Bone marrow (tissue), 2 donors: ENCODE data around the gene RUNX3.

ENCODE experiments used
- DNase-seq, 2 donors: peaks; one replicate each; lab custom pipeline; 2025; lab: John Stamatoyannopoulos, UW

RUNX3 gene

DNA sequence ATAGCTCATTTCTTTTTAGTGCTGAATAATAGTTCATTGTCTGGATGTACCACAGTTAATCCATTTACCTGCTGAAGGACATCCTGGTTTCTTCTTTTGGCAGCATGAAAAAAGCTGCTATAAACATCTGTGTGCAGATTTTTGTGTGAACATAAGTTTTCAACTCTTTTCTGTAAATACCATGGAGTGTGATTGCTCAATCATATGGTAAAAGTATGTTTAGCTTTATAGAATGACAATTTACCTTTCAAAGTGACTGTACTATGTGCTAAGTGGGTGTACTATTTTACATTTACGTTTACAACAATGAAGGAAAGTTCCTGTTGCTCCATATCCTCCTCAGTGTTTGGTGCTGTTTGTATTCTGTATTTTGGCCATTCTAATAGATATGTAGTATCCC is 49.0 kb downstream of the RUNX3 start:
- DNase-seq: no peak

DNA sequence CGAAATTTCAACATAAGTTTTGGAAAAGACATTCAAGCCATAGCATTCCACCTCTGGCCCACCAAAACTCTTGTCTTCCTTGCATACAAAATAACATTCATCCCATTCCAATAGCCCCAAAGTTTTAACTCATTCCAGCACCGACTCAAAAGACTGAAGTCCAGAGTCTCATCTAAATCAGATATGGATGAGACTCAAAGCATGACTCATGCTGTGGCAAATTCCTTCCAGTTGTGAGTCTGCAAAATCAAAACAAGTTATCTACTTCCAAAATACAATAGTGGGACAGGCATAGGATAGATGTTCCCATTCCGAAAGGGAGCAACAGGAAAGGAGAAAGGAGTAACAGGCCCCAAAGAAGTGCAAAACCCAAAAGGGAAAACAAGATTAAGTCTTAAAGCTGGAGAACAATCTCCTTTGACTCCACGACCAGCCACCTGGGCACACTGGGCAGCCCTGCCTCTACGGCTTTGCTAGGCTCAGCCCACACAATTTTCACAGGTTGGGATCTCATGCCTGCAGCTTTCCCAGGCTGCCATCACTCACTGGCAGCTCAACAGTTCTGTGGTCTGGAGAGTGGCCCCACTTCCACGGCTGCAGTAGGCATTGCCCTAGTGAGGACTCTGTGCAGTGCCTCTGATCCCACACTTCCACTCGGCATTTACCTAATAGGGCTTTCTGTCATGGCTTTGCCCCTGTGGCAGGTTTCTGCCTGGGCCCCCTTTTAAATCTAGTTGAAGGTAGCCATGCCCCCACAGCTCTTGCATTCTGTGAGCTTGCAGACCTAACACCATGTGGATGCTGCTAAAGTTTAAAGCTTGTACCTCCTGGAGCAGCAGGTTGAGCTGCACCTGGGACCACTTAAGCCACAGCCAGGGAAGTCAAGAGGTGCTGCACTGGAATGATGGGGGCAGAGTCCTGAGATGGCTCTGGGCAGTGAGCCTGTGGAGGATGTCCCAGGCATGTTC is 51.0 kb downstream of the RUNX3 start:
- no peak for DNase-seq

DNA sequence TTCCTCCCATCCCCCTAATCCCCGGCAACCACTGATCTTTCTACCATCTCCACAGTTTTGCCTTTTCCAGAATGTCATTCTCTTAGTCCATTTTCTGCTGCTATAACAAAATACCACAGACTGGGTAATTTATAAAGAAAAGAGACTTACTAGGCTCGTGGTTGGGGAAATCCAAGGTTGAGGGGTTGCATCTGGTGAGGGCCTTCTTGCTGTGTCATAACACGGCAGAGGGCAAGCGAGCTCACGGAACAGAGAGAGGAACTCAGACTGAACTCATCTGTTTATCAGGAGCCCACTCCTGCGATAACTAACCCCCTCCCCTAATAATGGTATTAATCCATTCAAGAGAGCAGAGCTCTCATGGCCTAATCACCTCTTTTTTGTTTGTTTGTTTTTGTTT is 52.0 kb downstream of the RUNX3 start:
- no peak for DNase-seq

DNA sequence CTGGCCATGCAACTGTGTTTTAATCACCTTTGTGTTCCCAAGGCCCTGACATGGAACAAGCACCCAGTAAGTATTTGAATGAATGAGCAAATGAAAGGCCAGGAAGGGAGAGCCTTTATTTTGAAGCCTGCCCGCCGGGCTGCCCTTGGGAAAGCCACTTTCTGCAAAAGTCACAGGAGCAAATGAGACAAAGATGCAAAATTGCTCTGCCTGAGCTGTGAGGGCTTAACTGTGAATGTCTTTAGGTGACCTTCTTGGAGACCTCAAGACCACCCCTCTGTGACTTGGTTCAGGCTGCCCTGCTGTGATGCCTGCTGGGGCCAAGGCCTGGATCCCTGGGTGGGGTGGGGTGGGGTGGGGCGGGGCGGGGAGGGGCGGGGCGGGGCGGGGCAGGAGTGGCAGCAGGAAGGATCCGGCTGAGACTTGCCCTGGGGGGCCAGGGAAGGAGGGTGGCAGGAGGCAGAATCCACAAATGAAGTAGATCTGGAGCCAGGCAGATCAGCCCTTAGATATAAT is 54.0 kb downstream of the RUNX3 start:
- DNase-seq: no peak

DNA sequence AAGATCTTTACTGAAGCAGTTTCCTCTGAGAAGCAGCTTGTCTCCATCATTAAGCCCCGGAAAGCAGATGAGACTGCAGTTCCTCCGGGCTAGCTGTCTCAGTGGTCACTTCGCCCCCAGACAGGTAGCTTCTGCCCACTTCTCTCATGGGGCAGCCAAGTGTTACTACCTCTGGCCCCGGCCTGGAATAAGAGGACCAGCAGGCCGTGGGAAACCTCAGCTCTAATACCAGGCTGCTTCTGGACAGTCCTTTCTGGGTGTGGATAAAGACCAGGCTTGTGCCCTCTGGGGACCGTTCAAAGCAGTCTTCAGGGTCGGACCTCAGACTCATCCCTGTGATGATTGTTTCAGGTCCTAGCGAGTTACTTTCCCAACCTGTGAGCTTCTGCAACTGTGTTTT is 54.8 kb downstream of the RUNX3 start:
- no peak for DNase-seq

DNA sequence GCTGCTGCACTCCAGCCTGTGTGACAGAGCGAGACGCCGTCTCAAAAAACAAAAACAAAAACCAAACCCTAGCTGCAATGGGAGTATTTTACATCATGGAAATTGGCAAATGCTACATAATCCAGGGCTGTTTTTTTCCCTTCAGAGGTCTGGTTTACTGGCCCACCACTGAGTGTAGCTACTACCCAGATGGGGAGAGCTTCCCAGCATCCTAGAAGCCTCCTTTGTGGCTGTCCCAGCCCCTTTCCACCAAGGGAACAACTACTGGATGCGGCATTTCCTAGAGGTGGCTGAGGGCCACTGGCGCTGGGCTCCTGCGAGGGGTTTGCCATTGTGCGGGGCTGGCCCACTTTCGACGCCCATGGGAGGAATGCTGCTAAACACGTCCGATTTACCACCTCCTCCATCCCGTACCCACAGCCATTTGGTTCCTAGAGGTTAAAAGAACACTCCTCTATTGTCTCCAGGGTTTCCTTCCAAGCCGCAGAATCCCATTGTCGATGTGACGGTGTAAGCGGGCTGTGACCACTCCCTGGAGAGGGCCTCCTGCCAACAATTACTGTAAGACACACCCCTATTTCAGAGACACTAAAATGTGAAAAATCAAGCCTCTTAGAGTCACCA is 55.4 kb downstream of the RUNX3 start:
- no peak for DNase-seq

DNA sequence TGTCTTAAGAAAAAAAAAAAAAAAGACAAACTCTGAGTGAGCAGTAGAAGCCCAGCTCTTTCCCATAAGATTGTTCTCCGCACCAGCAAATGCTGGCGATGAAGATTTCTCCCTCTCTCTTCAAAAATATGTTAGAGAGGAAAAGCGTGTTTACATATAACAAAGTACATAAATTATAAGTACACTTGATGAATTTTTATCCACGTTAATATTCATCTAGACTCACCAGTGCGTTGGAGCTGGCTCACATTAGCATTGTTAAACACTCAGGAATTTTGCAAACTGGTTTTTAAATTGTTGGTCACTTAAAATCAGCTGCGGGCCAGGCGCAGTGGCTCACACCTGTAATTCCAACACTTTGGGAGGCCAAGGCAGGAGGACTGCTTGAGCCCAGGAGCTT is 56.0 kb downstream of the RUNX3 start:
- no peak for DNase-seq

DNA sequence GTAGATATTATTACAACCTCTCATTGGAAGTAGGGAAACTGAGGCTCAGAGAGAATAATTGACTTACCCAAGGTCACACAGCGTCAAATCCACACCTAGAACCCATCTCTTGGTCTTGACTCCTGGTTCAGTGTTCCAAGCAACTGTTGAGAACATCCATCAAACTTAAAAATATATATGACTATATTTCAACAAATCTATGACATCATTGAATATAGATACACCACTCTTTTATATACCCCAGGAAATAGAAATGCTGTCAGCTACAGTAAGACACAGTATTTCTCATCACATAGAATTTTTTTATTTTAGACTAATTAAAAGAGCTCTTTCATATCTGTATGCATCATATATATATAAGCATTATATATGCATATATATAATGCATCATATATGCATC is 56.9 kb downstream of the RUNX3 start:
- no peak for DNase-seq

DNA sequence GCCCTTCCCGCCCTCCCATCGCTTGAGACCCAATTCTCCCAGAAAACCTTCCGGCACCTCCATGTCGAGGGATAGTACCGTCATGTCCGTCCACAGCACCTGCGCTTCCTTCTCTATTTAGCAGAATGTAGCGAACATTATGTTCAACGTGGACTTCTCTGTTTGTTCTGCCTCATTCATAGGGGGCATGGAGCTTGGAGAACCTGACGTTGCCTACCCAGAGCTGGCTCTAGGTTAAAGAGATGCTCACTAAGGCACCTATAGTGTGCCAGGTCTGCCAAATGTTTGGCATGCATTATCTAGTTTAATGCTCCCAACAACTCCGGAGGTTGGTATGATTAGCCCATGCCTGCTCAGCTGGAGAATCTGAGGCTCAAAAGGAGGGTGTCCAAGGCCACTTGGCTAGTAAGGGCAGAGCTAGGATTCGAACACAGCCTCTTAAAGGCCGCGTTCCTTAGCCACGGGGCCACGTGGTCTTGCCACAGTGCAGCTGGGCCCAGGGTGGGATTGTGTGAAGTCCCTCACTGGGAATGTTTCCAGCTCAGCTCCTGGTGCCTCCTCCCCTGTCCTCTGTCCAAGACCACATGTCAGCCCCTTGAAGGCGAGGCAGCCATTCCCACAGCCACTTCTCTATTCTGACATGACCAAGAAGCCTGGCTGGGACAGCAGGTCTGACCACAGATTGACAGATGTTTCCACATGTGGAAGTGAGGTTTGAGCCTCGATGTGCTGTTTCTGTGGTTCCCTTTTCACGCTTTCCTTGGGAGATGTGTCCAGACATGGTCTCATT is 57.8 kb downstream of the RUNX3 start:
- DNase-seq: peak; percentile 13 to 88

DNA sequence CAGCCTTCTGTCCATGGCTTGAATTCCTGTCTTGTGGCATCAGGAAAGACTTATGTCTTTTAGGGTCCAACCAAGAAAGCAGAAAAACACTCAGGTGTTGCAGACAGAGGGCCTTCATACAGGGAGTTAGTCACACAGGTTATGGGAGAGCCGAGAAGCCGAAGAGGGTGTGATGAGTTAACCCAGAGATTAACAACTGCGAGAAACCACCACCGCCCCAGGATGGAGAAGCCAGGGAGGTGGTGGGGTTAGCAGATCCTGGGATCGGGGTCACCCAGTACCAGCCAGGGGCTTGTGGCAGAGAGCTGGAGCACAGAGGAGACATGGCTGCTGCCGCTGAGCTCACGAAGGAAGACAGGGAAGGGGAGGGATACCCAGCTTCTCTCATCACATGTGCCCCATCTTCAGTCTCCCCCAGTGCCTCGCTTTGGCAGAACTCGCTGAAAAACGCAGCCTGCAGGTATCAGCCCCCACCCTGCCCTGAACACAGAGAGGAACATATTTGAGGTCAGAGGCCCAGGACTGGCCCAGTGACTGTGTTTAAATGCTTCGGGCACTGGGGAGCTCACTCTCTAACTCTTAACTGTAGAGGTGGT is 58.7 kb downstream of the RUNX3 start:
- no peak for DNase-seq

DNA sequence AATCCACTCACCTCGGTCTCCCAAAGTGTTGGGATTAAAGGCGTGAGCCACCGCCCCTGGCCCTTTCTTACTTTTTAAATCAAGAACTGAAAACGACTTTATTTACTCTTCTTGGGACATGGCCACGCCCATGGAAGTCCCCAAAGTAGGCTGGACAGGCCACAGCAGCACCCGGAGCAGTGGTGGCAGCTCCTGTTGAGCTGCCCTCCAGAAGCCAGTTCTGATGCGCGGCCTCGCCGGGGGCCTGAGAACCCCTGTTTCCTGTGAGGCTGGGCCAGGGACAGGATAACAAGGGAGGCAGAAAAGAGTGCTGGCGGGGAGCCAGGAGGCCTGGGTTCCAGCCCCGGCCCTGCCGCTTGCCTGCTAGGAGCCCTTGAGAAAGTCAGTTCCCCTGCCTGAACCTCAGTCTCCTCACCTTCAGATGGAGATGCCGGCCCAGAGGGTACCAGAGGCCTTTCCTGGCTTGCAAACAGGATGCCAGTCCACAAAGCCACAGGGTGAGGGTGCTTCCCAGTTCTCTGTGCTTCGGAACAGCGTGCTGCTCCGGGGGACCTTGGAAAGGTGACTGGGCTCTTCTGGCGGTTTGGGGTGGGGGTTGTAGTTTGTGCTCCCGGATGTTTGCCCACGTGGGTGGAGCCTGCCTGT is 59.4 kb downstream of the RUNX3 start:
- peak in 1 of 2 donors; percentile 33 for DNase-seq

DNA sequence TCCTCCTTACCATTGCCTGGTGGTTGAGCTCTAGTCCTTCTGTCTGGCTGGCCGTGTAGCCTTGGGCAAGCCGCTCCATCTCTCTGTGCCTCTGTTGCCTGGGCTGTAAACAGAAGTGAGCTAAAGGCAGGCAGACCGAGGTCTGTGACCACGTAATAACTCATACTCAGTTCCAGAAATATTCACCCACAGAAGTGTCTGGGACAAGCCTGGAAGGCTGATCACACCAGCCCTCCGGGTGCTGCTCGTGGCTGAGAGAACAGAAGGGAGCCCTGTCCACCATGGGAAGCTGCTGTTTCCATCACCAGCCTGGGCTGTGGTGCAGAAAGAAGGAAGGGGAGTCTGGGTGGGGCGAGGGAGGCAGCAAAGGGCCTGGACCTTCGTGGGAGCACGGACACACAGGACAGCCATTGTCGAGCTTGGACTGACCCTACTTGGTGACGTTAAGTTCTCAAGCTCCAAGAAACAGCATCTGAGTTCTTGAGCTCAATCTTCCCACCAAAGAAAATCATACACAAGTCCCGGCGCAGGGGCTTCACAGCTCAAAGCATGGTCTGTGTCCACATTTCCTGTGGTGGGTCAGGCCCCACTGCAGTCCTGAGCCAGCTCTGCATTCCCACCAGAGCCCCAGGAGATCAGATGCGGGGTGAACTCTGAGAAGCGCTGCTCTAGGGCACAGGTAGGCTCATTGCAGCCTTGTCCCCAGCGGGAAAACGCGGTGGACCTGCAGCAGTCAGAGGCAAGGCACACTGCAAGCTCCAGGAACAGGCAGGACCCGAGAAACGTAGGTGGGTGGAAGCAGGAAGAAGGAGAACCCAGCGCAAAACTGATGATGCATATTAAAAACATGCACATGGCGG is 61.8 kb downstream of the RUNX3 start:
- no peak for DNase-seq

DNA sequence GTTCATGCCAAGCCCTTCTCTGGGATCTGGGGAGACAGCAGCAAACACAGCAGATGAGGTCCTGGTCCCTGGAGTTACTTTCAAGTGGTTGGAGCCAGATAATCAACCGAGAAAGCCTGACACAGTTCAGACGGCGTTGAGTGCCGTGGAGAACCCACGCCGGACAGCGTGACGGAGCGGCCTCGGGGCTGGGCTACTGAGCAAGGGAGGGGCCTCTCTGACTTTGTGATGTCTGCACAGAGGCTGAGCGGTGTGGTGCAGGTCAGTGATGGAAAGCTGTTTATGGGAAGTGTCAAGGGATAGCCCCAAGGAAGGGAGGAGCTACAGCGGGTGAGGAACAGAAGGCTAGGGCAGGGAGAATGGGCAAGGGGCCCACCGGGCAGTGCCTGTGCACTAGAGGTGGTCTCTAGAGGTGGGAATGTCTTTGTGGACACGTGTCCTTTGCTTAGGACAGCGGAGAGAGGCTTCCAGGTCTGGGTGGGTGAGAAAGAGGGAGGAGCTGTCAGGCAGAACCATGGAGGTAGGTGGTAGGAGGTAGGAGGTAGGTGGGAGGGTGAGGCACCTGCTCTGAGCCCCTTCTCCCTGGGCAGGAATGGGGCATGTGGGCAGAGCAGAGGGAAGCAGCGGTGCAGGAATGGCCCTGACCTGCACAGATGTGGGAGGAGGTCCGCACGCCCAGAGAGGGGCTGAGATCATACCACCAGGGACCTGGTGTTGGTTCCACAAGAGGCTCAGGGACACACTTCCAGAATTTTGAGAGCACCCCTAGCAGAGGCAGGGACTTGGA is 62.8 kb downstream of the RUNX3 start:
- no peak for DNase-seq

DNA sequence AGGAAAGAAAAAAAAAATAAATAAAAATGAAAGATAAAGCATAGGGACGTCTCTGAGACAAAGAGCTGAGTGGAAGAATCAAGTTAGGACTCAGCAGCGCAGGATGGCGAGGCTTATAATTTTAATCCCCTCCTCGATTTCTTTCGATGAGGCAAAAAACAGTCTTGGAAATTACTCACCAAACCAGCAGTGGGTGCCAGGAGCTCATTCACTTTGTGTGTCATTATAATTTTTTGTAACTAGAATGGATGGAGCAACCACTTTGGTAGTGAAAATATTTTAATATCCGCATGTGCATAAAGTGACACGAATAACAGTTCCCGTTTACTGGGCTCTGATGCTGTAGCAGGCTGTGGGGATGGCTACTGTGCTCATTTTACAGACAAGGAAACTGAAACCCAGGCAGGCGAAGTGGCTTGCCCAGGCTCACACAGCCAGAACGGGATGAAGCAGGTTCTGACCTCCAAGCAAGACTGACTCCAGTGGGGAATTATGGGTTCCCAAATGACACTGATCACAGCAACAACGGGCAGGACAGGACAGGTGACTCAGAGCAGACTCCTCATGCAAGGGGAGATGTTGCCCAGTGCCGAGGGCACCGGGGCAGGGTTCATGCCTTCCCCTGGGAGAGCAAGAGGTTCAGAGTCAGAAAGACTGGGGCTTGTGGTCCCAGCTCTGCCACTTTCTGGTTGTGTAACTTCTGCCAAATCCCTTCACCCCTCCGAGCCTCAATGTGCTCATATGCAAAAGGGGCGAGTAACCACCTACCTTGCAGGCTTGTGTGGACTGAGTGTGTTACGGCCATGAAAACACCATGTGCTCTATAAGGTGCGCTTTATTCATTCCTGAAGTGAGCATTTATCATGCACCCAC is 63.6 kb downstream of the RUNX3 start:
- no peak for DNase-seq

DNA sequence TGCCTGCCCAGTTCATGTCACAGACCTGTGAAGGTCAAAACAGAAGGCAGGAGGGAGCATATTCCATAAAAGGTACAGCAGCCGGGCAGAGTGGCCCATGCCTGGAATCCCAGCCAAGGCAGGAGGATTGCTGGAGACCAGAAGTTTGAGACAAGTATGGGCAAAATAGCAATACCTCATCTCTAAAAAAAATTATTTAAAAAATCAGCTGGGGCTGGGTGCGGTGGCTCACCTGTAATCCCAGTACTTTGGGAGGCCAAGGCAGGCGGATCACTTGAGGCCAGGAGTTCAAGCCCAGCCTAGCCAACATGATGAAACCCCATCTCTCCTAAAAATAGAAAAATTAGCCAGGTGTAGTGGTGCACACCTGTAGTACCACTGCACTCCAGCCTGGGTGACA is 64.5 kb downstream of the RUNX3 start:
- DNase-seq: no peak

DNA sequence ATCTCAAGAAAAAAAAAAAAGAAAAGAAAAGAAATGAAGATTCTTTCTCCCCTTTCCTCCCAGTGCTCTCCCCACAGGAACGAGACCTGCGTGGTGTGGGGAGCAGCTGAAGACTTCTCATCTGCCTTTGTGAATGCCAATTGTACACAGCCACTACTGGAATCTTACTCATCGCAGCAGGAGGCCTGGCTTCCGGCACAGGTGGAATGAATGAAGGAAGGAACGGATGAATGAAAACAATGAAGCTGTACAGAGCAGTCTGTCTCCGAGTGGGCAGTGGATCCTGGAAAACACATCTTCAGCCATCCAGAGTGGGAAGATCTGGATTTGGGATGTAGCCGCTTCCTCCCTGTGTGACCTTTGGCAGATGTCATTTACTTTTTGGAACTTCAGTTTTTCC is 64.9 kb downstream of the RUNX3 start:
- DNase-seq: no peak

DNA sequence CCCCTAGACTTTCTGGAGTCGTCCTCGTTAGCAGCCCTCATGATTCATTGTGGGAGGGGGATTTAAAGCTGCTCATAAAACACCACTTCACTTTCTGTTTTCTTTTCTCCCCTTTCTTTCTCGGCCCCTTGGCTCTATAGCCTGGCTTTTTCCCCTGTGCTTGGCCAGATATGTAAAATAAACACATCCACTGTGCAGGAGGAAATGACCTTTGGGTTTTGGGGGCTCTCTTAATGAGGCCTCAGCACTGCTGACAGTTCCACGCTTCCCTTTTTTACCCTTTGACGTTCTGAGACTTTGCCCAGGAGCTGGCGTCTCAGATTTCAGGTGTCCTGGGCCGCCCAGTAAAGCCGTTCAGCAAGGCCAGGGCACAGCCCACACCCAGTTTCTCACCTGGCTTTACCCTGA is 65.7 kb downstream of the RUNX3 start:
- DNase-seq: peak in 1 of 2 donors; percentile 54

DNA sequence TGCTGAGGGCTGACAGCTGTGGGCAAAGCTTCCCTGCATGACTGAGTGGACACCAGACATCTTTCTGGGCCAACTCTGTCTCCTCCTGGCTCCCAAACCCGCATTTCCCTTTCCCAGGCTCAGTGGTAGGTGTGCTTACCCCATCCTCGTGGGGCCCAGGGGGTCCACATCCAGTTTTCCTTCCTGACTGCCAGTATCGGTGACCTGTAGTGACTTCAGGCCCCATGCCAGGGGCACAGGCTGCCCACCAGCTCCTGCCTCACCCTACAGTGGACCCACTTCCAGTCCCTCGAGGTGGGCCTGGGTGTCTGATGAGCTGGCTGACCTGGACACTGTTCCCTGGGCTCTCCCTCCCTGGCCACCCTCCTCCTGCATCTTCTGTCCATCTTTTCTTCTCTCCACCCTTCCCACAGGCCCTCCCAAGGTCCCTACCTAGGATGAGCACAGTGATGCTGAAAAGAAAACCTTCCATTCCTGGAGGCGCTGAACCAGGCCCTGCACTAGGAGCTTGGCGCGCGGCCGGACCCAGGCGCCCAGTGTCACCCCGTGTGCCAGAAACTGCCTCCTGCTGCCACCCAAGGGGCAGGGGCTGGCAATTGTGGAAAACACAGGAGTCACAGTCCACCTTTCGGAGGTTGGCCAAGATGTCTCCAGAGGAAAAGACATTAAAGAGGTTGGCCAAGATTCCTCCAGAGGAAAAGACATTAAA is 67.1 kb downstream of the RUNX3 start:
- DNase-seq: no peak
